BE2C (cell line): ENCODE measurements around the gene SF3A2.

Experiments
- DNase-seq: peaks from one replicate; pipeline ENCODE4 v3.0.0-alpha.2; 2020
- H3K27me3 ChIP-seq: fragments of 250-450 bp; sonication (Bioruptor Pico); 2 replicates; pipeline ENCODE4 v1.5.1; 2020; ENCODE audit warnings: mild to moderate bottlenecking
- H3K36me3 ChIP-seq: fragments of 250-450 bp; sonication (Bioruptor Pico); 2 replicates; pipeline ENCODE4 v1.5.1; 2020; ENCODE audit warnings: mild to moderate bottlenecking
- H3K4me1 ChIP-seq: fragments of 250-450 bp; sonication (Bioruptor Pico); 2 replicates; pipeline ENCODE4 v1.5.1; 2020
- H3K4me3 ChIP-seq: 2 replicates; pipeline ENCODE4 v1.5.1; 2011; ENCODE audit warnings: low read depth, low read length
- H3K9me3 ChIP-seq: fragments of 250-450 bp; sonication (Bioruptor Pico); 2 replicates; pipeline ENCODE4 v1.5.1; 2020
- CTCF ChIP-seq: IDR thresholded peaks from 2 replicates; pipeline ENCODE4 v1.5.1; 2012; ENCODE audit warnings: mild to moderate bottlenecking, low read depth, low read length

SF3A2 gene

GRCh38 chr19:2240881-2241760 lies 4.5 kb downstream of the SF3A2 start:
- H3K27me3 ChIP-seq = no peaks in the 10 kb centered on the region
- peaks cover 69% of the 10 kb centered on the region for H3K36me3 ChIP-seq
- no peaks in the 10 kb centered on the region for H3K9me3 ChIP-seq
- no peak for DNase-seq
- TF ChIP-seq CTCF = no peak
- H3K4me1 ChIP-seq = peaks cover 9% of the 10 kb centered on the region; the same call in 1 of the 2 replicates
- no peak overlapping the region for H3K4me3 ChIP-seq

GRCh38 chr19:2242092-2242537 lies 5.5 kb downstream of the SF3A2 start:
- no peak for TF ChIP-seq CTCF
- H3K9me3 ChIP-seq = no peaks in the 10 kb centered on the region
- H3K4me3 ChIP-seq = no peak overlapping the region
- H3K4me1 ChIP-seq = peaks cover 9% of the 10 kb centered on the region; the same call in 1 of the 2 replicates
- peaks cover 79% of the 10 kb centered on the region for H3K36me3 ChIP-seq
- DNase-seq = no peak
- no peaks in the 10 kb centered on the region for H3K27me3 ChIP-seq

GRCh38 chr19:2242816-2243215 lies 6.2 kb downstream of the SF3A2 start:
- Histone ChIP-seq H3K4me1 (peaks cover 9% of the 10 kb centered on the region; the same call in 1 of the 2 replicates), H3K27me3 (no peaks in the 10 kb centered on the region), H3K9me3 (no peaks in the 10 kb centered on the region), H3K4me3 (no peak overlapping the region), H3K36me3 (peaks cover 81% of the 10 kb centered on the region)
- no peak for DNase-seq
- TF ChIP-seq CTCF = no peak

- H3K4me3 ChIP-seq = no peak overlapping the region
- TF ChIP-seq CTCF = peak; percentile 31
- H3K36me3 ChIP-seq = peaks cover 76% of the 10 kb centered on the region
- DNase-seq = peak; percentile 50
- H3K9me3 ChIP-seq = no peaks in the 10 kb centered on the region
- no peaks in the 10 kb centered on the region for H3K27me3 ChIP-seq
- peaks cover 9% of the 10 kb centered on the region; the same call in 1 of the 2 replicates for H3K4me1 ChIP-seq
Measured at GRCh38 chr19:2243274-2244124, 6.9 kb downstream of the SF3A2 start.

GRCh38 chr19:2244125-2244411 lies 7.4 kb downstream of the SF3A2 start:
- TF ChIP-seq CTCF = no peak
- no peak for DNase-seq
- Histone ChIP-seq H3K9me3 (no peaks in the 10 kb centered on the region), H3K27me3 (no peaks in the 10 kb centered on the region), H3K36me3 (peaks cover 81% of the 10 kb centered on the region), H3K4me3 (no peak overlapping the region), H3K4me1 (peaks cover 9% of the 10 kb centered on the region; the same call in 1 of the 2 replicates)
